WI38 (cell line): Measurements from ENCODE around the gene DNAL4.

Source experiments
- H3K4me3 ChIP-seq: 2 replicates; pipeline ENCODE4 v1.5.1; 2011; ENCODE audit warnings: low read depth, mild to moderate bottlenecking, control low read depth, low read length
- CTCF ChIP-seq: IDR thresholded peaks from 2 replicates; pipeline ENCODE4 v1.5.1; 2012; ENCODE audit warnings: low read depth, mild to moderate bottlenecking, control low read depth, low read length

The DNAL4 gene

GRCh38 chr22:38796262-38796957 is 2.5 kb upstream of the DNAL4 start:
- TF ChIP-seq CTCF = no peak
- no peak overlapping the region for H3K4me3 ChIP-seq

GRCh38 chr22:38795569-38795968 is 1.6 kb upstream of the DNAL4 start:
- no peak overlapping the region for H3K4me3 ChIP-seq
- TF ChIP-seq CTCF = no peak

- H3K4me3 ChIP-seq = peak overlapping the region; percentile 84
- TF ChIP-seq CTCF = no peak
Observed at GRCh38 chr22:38793317-38793716, 626 bp downstream of the DNAL4 start.

- no peak for TF ChIP-seq CTCF
- peak overlapping the region; percentile 84 for H3K4me3 ChIP-seq
Observed at GRCh38 chr22:38792833-38793232, 1.1 kb downstream of the DNAL4 start.

- H3K4me3 ChIP-seq = no peak overlapping the region
- no peak for TF ChIP-seq CTCF
Observed at GRCh38 chr22:38789606-38790005, 4.3 kb downstream of the DNAL4 start.

DNA sequence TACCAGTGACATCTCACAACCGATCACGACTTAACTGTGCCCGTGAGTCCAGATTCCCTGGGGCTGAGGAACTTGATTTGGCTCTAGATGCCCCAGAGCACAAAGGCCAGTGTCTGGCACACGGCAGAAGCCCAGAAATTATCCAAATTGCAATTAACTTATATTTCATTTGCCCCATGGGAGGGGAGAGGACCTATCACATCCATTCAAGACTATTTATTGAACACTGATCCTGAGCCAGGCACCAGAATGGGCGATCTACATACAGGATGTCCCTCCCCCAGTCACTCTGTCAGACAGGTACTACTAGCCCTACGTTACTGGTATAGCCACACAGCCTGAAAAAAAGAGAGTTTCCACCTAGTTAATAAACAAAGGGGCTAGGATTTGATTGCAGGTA is 5.1 kb downstream of the DNAL4 start:
- H3K4me3 ChIP-seq = no peak overlapping the region
- TF ChIP-seq CTCF = no peak

GRCh38 chr22:38788021-38788816 is 5.7 kb downstream of the DNAL4 start:
- H3K4me3 ChIP-seq = no peak overlapping the region
- no peak for TF ChIP-seq CTCF
